K562 (cell line): Measurements from ENCODE around the gene CACNA1C. TPM values are rescaled to one million over a fixed set of nuclear protein-coding genes. Genes with fewer than 3 reads are reported as not detected.

Experiments used
- ATAC-seq: fragments of 200-7000 bp; cut with Tn5 transposase; 3 replicates; pipeline ENCODE4 v1.9.1; 2020; ENCODE audit warnings: moderate library complexity
- BruUV-seq: library from RNA; stranded (reverse); fragments of 400-500 nt; replicated peaks from 2 replicates; lab custom pipeline; 2021; lab: Mats Ljungman, UMichigan
- CTCF ChIA-PET: fragments of 300-600 bp; formaldehyde crosslinking; extraction: SDS; loops from one replicate; lab custom pipeline; 2021; ENCODE audit warnings: low intra/inter-chr PET ratio; lab: Yijun Ruan, JAX
- POLR2A ChIA-PET: fragments of 300-600, 350-650 bp; sonication (Branson Sonifier 250); formaldehyde crosslinking; extraction: SDS; loops from one replicate; lab custom pipeline; 2021; ENCODE audit warnings: antibody characterized with exemption, inconsistent platforms; lab: Yijun Ruan, JAX
- DNase-seq, 4 experiments: peaks; one replicate each; pipeline versions ENCODE4 v3.0.0 to v3.0.0-alpha.2; 2011 to 2018; ENCODE audit warnings: low spot score in 3 of 4, mixed read lengths in 3 of 4; ENCODE audit errors: extremely low read depth in 1 of 4
- FAIRE-seq: peaks from 2 replicates; lab custom pipeline; 2011; peaks lifted over from hg19 to GRCh38; lab: Jason Lieb, UNC
- H2AFZ ChIP-seq: 2 replicates; pipeline ENCODE4 v1.6.0; 2011; ENCODE audit warnings: low read depth, low read length, control low read depth, inconsistent platforms
- H3K27ac ChIP-seq: fragments of 200-600 bp; 3 replicates; pipeline ENCODE4 v1.8.0; 2011; ENCODE audit warnings: low read depth, mild to moderate bottlenecking, control low read depth, inconsistent platforms, low read length, moderate library complexity, mixed read lengths; ENCODE audit errors: extremely low read depth
- H3K27me3 ChIP-seq, 2 experiments: fragments of 300-600 bp in 1 of 2; 2 replicates in 1 of 2; 3 replicates in 1 of 2; pipeline versions ENCODE4 v1.6.0 to v1.8.0; 2011; ENCODE audit warnings: inconsistent platforms in 2 of 2, low read length in 2 of 2, mild to moderate bottlenecking in 1 of 2, mixed read lengths in 1 of 2, moderate library complexity in 1 of 2; ENCODE audit not compliant: control insufficient read depth in 2 of 2, insufficient read depth in 2 of 2
- H3K36me3 ChIP-seq: fragments of 300-600 bp; 3 replicates; pipeline ENCODE4 v1.8.0; 2011; ENCODE audit warnings: mild to moderate bottlenecking, low read length, inconsistent platforms; ENCODE audit not compliant: control insufficient read depth, insufficient read depth
- H3K4me1 ChIP-seq, 2 experiments: fragments of 200-600 bp in 1 of 2; replicated peaks in 1 of 2; 2 replicates in 1 of 2; 3 replicates in 1 of 2; pipeline versions ENCODE4 v1.5.1 to v1.8.0; 2011; ENCODE audit warnings: inconsistent platforms in 2 of 2, low read length in 2 of 2, mild to moderate bottlenecking in 1 of 2, mixed read lengths in 1 of 2, moderate library complexity in 1 of 2; ENCODE audit not compliant: control insufficient read depth in 2 of 2, insufficient read depth in 2 of 2
- H3K4me2 ChIP-seq: 2 replicates; pipeline ENCODE4 v1.6.1; 2011; ENCODE audit warnings: low read length, control low read depth, inconsistent platforms, mixed read lengths; ENCODE audit not compliant: insufficient read depth
- H3K4me3 ChIP-seq: fragments of 200-600 bp; sonication (generic), shearing (Covaris generic); 2 replicates; pipeline ENCODE4 v1.5.1; 2016; ENCODE audit warnings: control low read depth, inconsistent platforms
- H3K79me2 ChIP-seq: fragments of 200-600 bp; 3 replicates; pipeline ENCODE4 v1.8.0; 2011; ENCODE audit warnings: low read length, inconsistent platforms; ENCODE audit not compliant: control insufficient read depth, insufficient read depth
- H3K9ac ChIP-seq, 2 experiments: 2 replicates each; pipeline versions ENCODE4 v1.6.0 to v1.6.1; 2011; ENCODE audit warnings: low read depth in 2 of 2, low read length in 2 of 2, control low read depth in 1 of 2, inconsistent platforms in 1 of 2, mild to moderate bottlenecking in 1 of 2, mixed read lengths in 1 of 2; ENCODE audit not compliant: insufficient read depth in 1 of 2
- H3K9me1 ChIP-seq: one replicate; pipeline ENCODE4 v1.6.0; 2011; ENCODE audit warnings: inconsistent platforms, mild to moderate bottlenecking, low read length, moderate library complexity; ENCODE audit not compliant: control insufficient read depth, insufficient read depth
- H3K9me3 ChIP-seq: replicated peaks from 2 replicates; pipeline ENCODE4 v1.5.1; 2011; ENCODE audit warnings: low read depth, low read length, inconsistent platforms; ENCODE audit not compliant: control insufficient read depth, insufficient read depth
- H4K20me1 ChIP-seq: replicated peaks from 2 replicates; pipeline ENCODE4 v1.6.1; 2011; ENCODE audit warnings: low read length, inconsistent platforms, mixed read lengths; ENCODE audit not compliant: control insufficient read depth, insufficient read depth
- CBX2 ChIP-seq: fragments of 200-600 bp; sonication (generic); IDR thresholded peaks from one replicate; pipeline ENCODE4 v1.6.1; 2012; ENCODE audit warnings: mild to moderate bottlenecking, low read length, inconsistent platforms; ENCODE audit not compliant: insufficient read depth, poor library complexity, severe bottlenecking
- ETV1 ChIP-seq: fragments of 450-650 bp; conservative IDR thresholded peaks from 2 replicates; pipeline ENCODE4 v1.6.1; 2016; ENCODE audit warnings: missing genetic modification characterization, control low read depth, low read depth, missing compliant biosample characterization
- GABPB1 ChIP-seq: sonication (generic); formaldehyde crosslinking; IDR thresholded peaks from 2 replicates; pipeline ENCODE4 v1.8.0; 2022; ENCODE audit warnings: mild to moderate bottlenecking, missing genetic modification reagents
- GATAD2A ChIP-seq: fragments of 450-650 bp; IDR thresholded peaks from 2 replicates; pipeline ENCODE4 v1.6.1; 2017
- MED1 ChIP-seq: sonication (generic); formaldehyde crosslinking; IDR thresholded peaks from 2 replicates; pipeline ENCODE4 v1.8.1; 2023; ENCODE audit warnings: missing genetic modification reagents, borderline replicate concordance
- PKNOX1 ChIP-seq: fragments of 450-650 bp; IDR thresholded peaks from 2 replicates; pipeline ENCODE4 v1.6.1; 2016
- UBTF ChIP-seq, 2 experiments: IDR thresholded peaks; 2 replicates each; pipeline ENCODE4 v1.6.1; 2012; ENCODE audit warnings: improper control_type of control experiment in 2 of 2, low read depth in 2 of 2, low read length in 2 of 2, borderline replicate concordance in 1 of 2
- ZNF3 ChIP-seq: fragments of 250-450 bp; sonication (Bioruptor Pico); IDR thresholded peaks from 2 replicates; pipeline ENCODE4 v1.5.0; 2021; ENCODE audit warnings: mild to moderate bottlenecking, moderate library complexity
- ZNF316 ChIP-seq: fragments of 450-650 bp; IDR thresholded peaks from 2 replicates; pipeline ENCODE4 v1.6.1; 2016
- ZNF77 ChIP-seq: fragments of 250-450 bp; sonication (Bioruptor Pico); IDR thresholded peaks from 2 replicates; pipeline ENCODE4 v1.5.0; 2020
- ZNF780A ChIP-seq: fragments of 250-450 bp; sonication (Bioruptor Pico); IDR thresholded peaks from 2 replicates; pipeline ENCODE4 v1.5.0; 2021; ENCODE audit warnings: mild to moderate bottlenecking
- WGBS: fragments of 100-300 bp; shearing (Covaris generic); methylation state at CpG from one replicate; pipeline ENCODE4 v1.1.6; 2016; ENCODE audit warnings: low coverage, mixed read lengths; ENCODE audit not compliant: insufficient coverage; ENCODE audit errors: missing lambda C conversion rate; 5-methylcytosine and 5-hydroxymethylcytosine counted together
- in situ Hi-C: fragments of 300-500 bp; cut with MboI; formaldehyde crosslinking; loops from 4 replicates; pipeline ENCODE4 v1.15.0; 2018; ENCODE audit warnings: inconsistent platforms, mixed read lengths
- intact Hi-C: fragments of 100-400 bp; cut with micrococcal nuclease; formaldehyde crosslinking; loops from 2 replicates; pipeline ENCODE4 v1.14.2; 2022
- polyA plus RNA-seq, 8 experiments: library from polyadenylated mRNA; depleted of rRNA in 4 of 8; stranded (reverse) in 5 of 8; unstranded in 3 of 8; fragments of >200 nt; fragmentation: Nextera tagmentation in 2 of 8; fragmentation: Illumina TruSeq in 1 of 8; extraction: Ambion mirVana in 2 of 8; extraction: Trizol in 1 of 8; gene quantifications; 2 replicates each; pipeline versions ENCODE4 v1.2.1 to v1.2.3, GENCODE V29; 2011 to 2014; ENCODE audit warnings: inconsistent platforms in 1 of 8, missing spikeins in 1 of 8
- total RNA-seq, 7 experiments: library from RNA; depleted of rRNA in 6 of 7; stranded (reverse); fragments of >200 nt in 6 of 7; fragmentation: Illumina TruSeq in 2 of 7; extraction: Trizol in 2 of 7; gene quantifications; 2 replicates each; pipeline versions ENCODE4 v1.2.1 to v1.2.3, GENCODE V29; 2011 to 2021; ENCODE audit warnings: low replicate concordance in 1 of 7

The CACNA1C gene
- total and polyA plus RNA-seq, 9 of the 15 experiments (the other 6 are each of a cell fraction or from before 2014, with no cell fraction given) = not detected

GRCh38 chr12:2743478-2743877 lies 690.7 kb downstream of the CACNA1C start:
- Histone ChIP-seq H3K4me1 (no peaks in the 10 kb centered on the region), H4K20me1 (no peaks in the 10 kb centered on the region), H3K79me2 (no peaks in the 10 kb centered on the region), H3K9ac (no peak overlapping the region), H3K27ac (no peak overlapping the region), H3K4me2 (no peak overlapping the region), H3K27me3 (peaks cover 0 to 4% of the 10 kb centered on the region in 2 experiments; a peak in 1 of 5 replicates), H3K36me3 (no peaks in the 10 kb centered on the region), H2AFZ (no peak overlapping the region), H3K4me3 (no peak overlapping the region), H3K9me1 (no peaks in the 10 kb centered on the region), H3K9me3 (no peaks in the 10 kb centered on the region)
- no peak for DNase-seq
- ChIA-PET CTCF (no interaction called here), POLR2A (no interaction called here)
- TF ChIP-seq CBX2 (no peak), PKNOX1 (no peak), GATAD2A (no peak), ZNF780A (CRISPR knock-in tag) (no peak), UBTF (IDR thresholded peaks at IDR 0.05; ENCODE audit: borderline replicate concordance in 1 of 2, low read depth in 2 of 2, low read length in 2 of 2) (no peak), GABPB1 (CRISPR knock-in tag) (no peak), ZNF3 (CRISPR knock-in tag) (no peak), ZNF77 (no peak), ETV1 (tag) (no peak), ZNF316 (no peak), MED1 (CRISPR knock-in tag) (no peak)
- intact Hi-C loops = no loop called here
- in situ Hi-C loops = no loop called here
- no TSS peak for BruUV-seq
- no peak for FAIRE-seq
- WGBS = 0% methylated on average over 5 of the region's 6 CpGs
- ATAC-seq = no peak
